CD14-positive monocyte (primary cell): ENCODE data around the gene STK32B. TPM values are rescaled to one million over a fixed set of nuclear protein-coding genes. Genes with fewer than 3 reads are reported as not detected.

Experiments used
- DNase-seq, 3 donors: peaks; one replicate each; pipeline ENCODE4 v3.0.0-alpha.2; 2011 to 2022
- H2AFZ ChIP-seq: 2 replicates; pipeline ENCODE4 v1.6.0; 2012; ENCODE audit warnings: mild to moderate bottlenecking, low read depth, low read length, inconsistent platforms; ENCODE audit not compliant: insufficient read depth, poor library complexity, severe bottlenecking
- H3K27ac ChIP-seq, 2 donors: 1 replicate in 1 of 2; 2 replicates in 1 of 2; pipeline ENCODE4 v1.5.1; 2012 to 2013; ENCODE audit warnings: low read length in 2 of 2, control low read depth in 1 of 2, inconsistent platforms in 1 of 2, low read depth in 1 of 2, mild to moderate bottlenecking in 1 of 2
- H3K27me3 ChIP-seq, 2 donors: one replicate each; pipeline versions ENCODE4 v1.6.0 to v1.6.1; 2011 to 2013; ENCODE audit warnings: low read length in 2 of 2; ENCODE audit not compliant: control insufficient read depth in 2 of 2, insufficient read depth in 2 of 2
- H3K36me3 ChIP-seq, 2 donors: replicated peaks in 1 of 2; 1 replicate in 1 of 2; 2 replicates in 1 of 2; pipeline versions ENCODE4 v1.5.1 to v1.6.1; 2012 to 2013; ENCODE audit warnings: low read length in 2 of 2, control low read depth in 1 of 2, inconsistent platforms in 1 of 2, mild to moderate bottlenecking in 1 of 2; ENCODE audit not compliant: insufficient read depth in 2 of 2, control insufficient read depth in 1 of 2
- H3K4me1 ChIP-seq, 2 donors: 1 replicate in 1 of 2; 2 replicates in 1 of 2; pipeline versions ENCODE4 v1.5.1 to v1.6.1; 2012 to 2013; ENCODE audit warnings: low read length in 2 of 2, control low read depth in 1 of 2, inconsistent platforms in 1 of 2, mild to moderate bottlenecking in 1 of 2, moderate library complexity in 1 of 2; ENCODE audit not compliant: insufficient read depth in 2 of 2, control insufficient read depth in 1 of 2
- H3K4me2 ChIP-seq: replicated peaks from 2 replicates; pipeline ENCODE3; 2012; ENCODE audit warnings: low read length, moderate library complexity, mild to moderate bottlenecking; ENCODE audit not compliant: poor library complexity, severe bottlenecking; ENCODE audit errors: extremely low read depth
- H3K4me3 ChIP-seq, 3 experiments: fragments of 200-600 bp in 1 of 3; sonication (generic) in 1 of 3; replicated peaks in 1 of 3; 1 replicate in 2 of 3; 2 replicates in 1 of 3; pipeline ENCODE4 v1.5.1; 2011 to 2013; ENCODE audit warnings: low read length in 3 of 3, mild to moderate bottlenecking in 3 of 3, control low read depth in 2 of 3, low read depth in 2 of 3, inconsistent platforms in 1 of 3, moderate library complexity in 1 of 3
- H3K79me2 ChIP-seq: 2 replicates; pipeline ENCODE4 v1.6.0; 2012; ENCODE audit warnings: mild to moderate bottlenecking, control low read depth, inconsistent platforms, low read length, moderate library complexity; ENCODE audit not compliant: insufficient read depth
- H3K9ac ChIP-seq: 2 replicates; pipeline ENCODE4 v1.6.0; 2017; ENCODE audit warnings: low read length, mild to moderate bottlenecking; ENCODE audit not compliant: insufficient read depth, poor library complexity, severe bottlenecking
- H3K9me3 ChIP-seq, 2 donors: replicated peaks in 1 of 2; 1 replicate in 1 of 2; 2 replicates in 1 of 2; pipeline versions ENCODE4 v1.5.1 to v1.6.1; 2012 to 2013; ENCODE audit warnings: low read length in 2 of 2, control low read depth in 1 of 2; ENCODE audit not compliant: control insufficient read depth in 1 of 2, insufficient read depth in 1 of 2
- H4K20me1 ChIP-seq: 2 replicates; pipeline ENCODE4 v1.6.0; 2012; ENCODE audit warnings: mild to moderate bottlenecking, low read length, control low read depth, moderate library complexity; ENCODE audit not compliant: insufficient read depth
- H3K27ac Mint-ChIP-seq, 7 donors: one replicate each; pipeline ENCODE4 v1.8.0; 2020; ENCODE audit warnings: mild to moderate bottlenecking in 7 of 7, mixed read lengths in 7 of 7, moderate library complexity in 6 of 7, inconsistent platforms in 2 of 7
- H3K27me3 Mint-ChIP-seq, 3 donors: one replicate each; pipeline ENCODE4 v1.8.0; 2021 to 2022; ENCODE audit warnings: low read depth in 3 of 3, mild to moderate bottlenecking in 3 of 3, mixed read lengths in 3 of 3, moderate library complexity in 3 of 3, inconsistent platforms in 1 of 3
- H3K36me3 Mint-ChIP-seq, 2 donors: one replicate each; pipeline ENCODE4 v1.8.0; 2020; ENCODE audit warnings: mixed read lengths in 2 of 2, inconsistent platforms in 1 of 2, mild to moderate bottlenecking in 1 of 2
- H3K4me1 Mint-ChIP-seq: one replicate; pipeline ENCODE4 v1.8.0; 2020; ENCODE audit warnings: mild to moderate bottlenecking, mixed read lengths
- H3K4me3 Mint-ChIP-seq, 2 donors: one replicate each; pipeline ENCODE4 v1.8.0; 2020; ENCODE audit warnings: mild to moderate bottlenecking in 2 of 2, mixed read lengths in 2 of 2, moderate library complexity in 1 of 2
- H3K9me3 Mint-ChIP-seq, 7 donors: one replicate each; pipeline ENCODE4 v1.8.0; 2020 to 2022; ENCODE audit warnings: mixed read lengths in 7 of 7, mild to moderate bottlenecking in 6 of 7, moderate library complexity in 6 of 7, inconsistent platforms in 2 of 7
- WGBS: methylation state at CpG from one replicate; pipeline ENCODE4 v1.1.5; 2013; ENCODE audit warnings: missing lambda C conversion rate; ENCODE audit not compliant: insufficient coverage; 5-methylcytosine and 5-hydroxymethylcytosine counted together
- intact Hi-C, 2 donors: fragments of 100-400 bp; cut with micrococcal nuclease; formaldehyde crosslinking; loops; one replicate each; pipeline versions ENCODE4 v1.15.0 to v1.15.1; 2023
- polyA plus RNA-seq, 3 donors: library from polyadenylated mRNA; depleted of rRNA in 1 of 3; unstranded in 2 of 3; stranded (reverse) in 1 of 3; fragments of 300-500 nt in 2 of 3; fragments of >200 nt in 1 of 3; fragmentation: Illumina TruSeq in 2 of 3; gene quantifications; 1 replicate in 2 of 3; 2 replicates in 1 of 3; pipeline ENCODE4 v1.2.3, GENCODE V29; 2012 to 2021
- TF ChIP-seq, protein P1 (sequence below): fragments of 200-600 bp; IDR thresholded peaks from one replicate; pipeline ENCODE4 v1.8.0; 2022; ENCODE audit warnings: antibody characterized with exemption, mild to moderate bottlenecking

The STK32B gene
- polyA plus RNA-seq, 3 donors: 0.61 to 1.7 (median 0.75) TPM

DNA sequence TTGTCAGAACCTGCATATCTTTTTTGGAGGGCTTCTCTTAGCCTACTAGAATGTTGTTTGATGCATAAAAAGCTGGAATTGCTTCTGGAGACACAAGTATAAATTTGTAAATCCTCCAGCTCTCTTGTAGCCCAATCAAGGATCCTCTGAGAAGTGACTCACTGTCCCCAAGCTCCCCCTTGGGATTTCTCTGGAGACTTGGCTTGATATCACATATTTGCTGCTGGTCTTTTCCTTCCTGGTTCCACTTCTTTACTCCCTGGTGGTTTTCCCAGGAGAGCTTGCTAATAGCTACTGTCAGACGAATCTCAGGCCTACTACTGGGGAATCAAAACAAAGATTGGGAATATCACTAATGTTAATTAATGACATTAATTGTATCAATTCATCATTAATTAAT lies 173.1 kb downstream of the STK32B start:
- H2AFZ ChIP-seq: no peak overlapping the region
- H3K4me2 ChIP-seq: no peak overlapping the region
- TF ChIP-seq, protein P1, sequence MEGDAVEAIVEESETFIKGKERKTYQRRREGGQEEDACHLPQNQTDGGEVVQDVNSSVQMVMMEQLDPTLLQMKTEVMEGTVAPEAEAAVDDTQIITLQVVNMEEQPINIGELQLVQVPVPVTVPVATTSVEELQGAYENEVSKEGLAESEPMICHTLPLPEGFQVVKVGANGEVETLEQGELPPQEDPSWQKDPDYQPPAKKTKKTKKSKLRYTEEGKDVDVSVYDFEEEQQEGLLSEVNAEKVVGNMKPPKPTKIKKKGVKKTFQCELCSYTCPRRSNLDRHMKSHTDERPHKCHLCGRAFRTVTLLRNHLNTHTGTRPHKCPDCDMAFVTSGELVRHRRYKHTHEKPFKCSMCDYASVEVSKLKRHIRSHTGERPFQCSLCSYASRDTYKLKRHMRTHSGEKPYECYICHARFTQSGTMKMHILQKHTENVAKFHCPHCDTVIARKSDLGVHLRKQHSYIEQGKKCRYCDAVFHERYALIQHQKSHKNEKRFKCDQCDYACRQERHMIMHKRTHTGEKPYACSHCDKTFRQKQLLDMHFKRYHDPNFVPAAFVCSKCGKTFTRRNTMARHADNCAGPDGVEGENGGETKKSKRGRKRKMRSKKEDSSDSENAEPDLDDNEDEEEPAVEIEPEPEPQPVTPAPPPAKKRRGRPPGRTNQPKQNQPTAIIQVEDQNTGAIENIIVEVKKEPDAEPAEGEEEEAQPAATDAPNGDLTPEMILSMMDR: no peak
- H3K27me3 Mint-ChIP-seq: peaks cover 0 to 3% (median 0%) of the 10 kb centered on the region in 3 donors
- H3K9me3 Mint-ChIP-seq: peaks cover 0 to 29% (median 18%) of the 10 kb centered on the region in 7 donors
- no peak for DNase-seq
- no peak overlapping the region for H3K27ac Mint-ChIP-seq
- H3K4me3 Mint-ChIP-seq: no peak overlapping the region
- no peaks in the 10 kb centered on the region for H3K36me3 Mint-ChIP-seq
- H3K4me1 ChIP-seq: no peaks in the 10 kb centered on the region
- H3K27me3 ChIP-seq: no peaks in the 10 kb centered on the region
- no peaks in the 10 kb centered on the region for H3K79me2 ChIP-seq
- no peak overlapping the region for H3K9ac ChIP-seq
- no peak overlapping the region for H3K4me3 ChIP-seq
- peaks cover 14 to 15% of the 10 kb centered on the region in 2 donors for H3K9me3 ChIP-seq
- H3K27ac ChIP-seq: no peak overlapping the region
- H4K20me1 ChIP-seq: no peaks in the 10 kb centered on the region
- H3K36me3 ChIP-seq: no peaks in the 10 kb centered on the region
- H3K4me1 Mint-ChIP-seq: no peaks in the 10 kb centered on the region
- intact Hi-C loops: no loop called here
- no CpG with 5 or more reads among the region's 1 CpG for WGBS

DNA sequence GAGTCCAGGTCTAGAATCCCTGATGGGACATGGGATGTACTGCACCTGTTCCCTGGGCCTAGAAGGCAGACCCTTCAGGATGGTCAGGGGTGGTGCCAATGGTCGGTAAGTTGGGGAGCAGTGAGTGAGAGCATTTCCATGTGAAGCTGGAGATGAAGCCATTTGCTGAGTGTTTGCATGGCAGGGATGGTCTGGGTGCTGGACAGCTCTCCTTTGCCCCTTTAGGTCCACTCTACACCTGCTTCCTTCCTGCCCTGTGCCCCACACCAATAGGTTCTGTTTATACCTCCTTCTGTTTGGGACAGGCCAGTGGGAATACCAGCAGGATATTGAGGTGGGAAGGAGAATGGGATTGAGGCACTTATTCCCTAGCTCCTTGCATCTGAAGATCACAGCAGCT lies 181.3 kb downstream of the STK32B start:
- WGBS: no CpG with 5 or more reads among the region's 1 CpG
- H3K27me3 Mint-ChIP-seq: peaks cover 0 to 3% (median 0%) of the 10 kb centered on the region in 3 donors

More for the DNA sequence above, 181.3 kb downstream of the STK32B start:
- H3K9me3 ChIP-seq: no peaks in the 10 kb centered on the region
- no peak overlapping the region for H3K4me2 ChIP-seq
- no peaks in the 10 kb centered on the region for H3K27me3 ChIP-seq
- no peaks in the 10 kb centered on the region for H3K4me1 ChIP-seq
- no peaks in the 10 kb centered on the region for H3K79me2 ChIP-seq
- DNase-seq: no peak
- no peaks in the 10 kb centered on the region for H3K4me1 Mint-ChIP-seq
- peaks cover 0 to 2% (median 0%) of the 10 kb centered on the region in 7 donors for H3K9me3 Mint-ChIP-seq
- no peak overlapping the region for H3K4me3 ChIP-seq
- H3K4me3 Mint-ChIP-seq: no peak overlapping the region
- H3K36me3 ChIP-seq: no peaks in the 10 kb centered on the region
- no peaks in the 10 kb centered on the region for H3K36me3 Mint-ChIP-seq
- H3K27ac Mint-ChIP-seq: no peak overlapping the region
- H2AFZ ChIP-seq: no peak overlapping the region
- H3K9ac ChIP-seq: no peak overlapping the region
- H3K27ac ChIP-seq: no peak overlapping the region
- TF ChIP-seq, protein P1: no peak
- no peaks in the 10 kb centered on the region for H4K20me1 ChIP-seq
- intact Hi-C loops: no loop called here
